ENCODE data around the gene IRF2. TPM values are rescaled to one million over a fixed set of nuclear protein-coding genes. Genes with fewer than 3 reads are reported as not detected.
A peak's percentile ranks its signal among the peaks of the same experiment; 100 is the strongest.

IRF2 gene
- polyA plus RNA-seq, 4 donors, result 23.3 to 38.6 (median 32.7) TPM

GRCh38 chr4:184460499-184461285 is 13.7 kb downstream of the IRF2 start:
- DNase-seq (no peak), FAIRE-seq (no peak)
- Histone ChIP-seq H3K4me3 (ENCODE audit: low read depth in 1 of 3, low read length in 3 of 3) (no peak overlapping the region), H3K4me1 (ENCODE audit: control insufficient read depth in 3 of 3, insufficient read depth in 2 of 3, low read depth in 1 of 3, low read length in 2 of 3) (peaks cover 2 to 12% (median 4%) of the 10 kb centered on the region in 3 donors), H3K9me3 (ENCODE audit: control insufficient read depth in 2 of 2, insufficient read depth in 1 of 2, low read depth in 1 of 2, low read length in 1 of 2) (no peaks in the 10 kb centered on the region), H3K36me3 (ENCODE audit: control insufficient read depth in 3 of 3, insufficient read depth in 2 of 3, low read depth in 1 of 3, low read length in 3 of 3) (peaks cover 0 to 22% (median 3%) of the 10 kb centered on the region in 3 donors), H3K27ac (ENCODE audit: low read depth in 1 of 3, low read length in 2 of 3) (no peak overlapping the region), H3K27me3 (ENCODE audit: control insufficient read depth in 3 of 3, insufficient read depth in 3 of 3, low read length in 3 of 3) (no peaks in the 10 kb centered on the region)
- WGBS, 3 donors, result 73 to 86% (median 83%) methylated on average over 13 of the region's 13 CpGs

GRCh38 chr4:184459413-184459812 is 14.9 kb downstream of the IRF2 start:
- no peak for DNase-seq
- 81 to 90% (median 84%) methylated on average over 3 of the region's 3 CpGs for WGBS, 3 donors
- Histone ChIP-seq H3K27me3 (ENCODE audit: control insufficient read depth in 3 of 3, insufficient read depth in 3 of 3, low read length in 3 of 3) (no peaks in the 10 kb centered on the region), H3K27ac (ENCODE audit: low read depth in 1 of 3, low read length in 2 of 3) (no peak overlapping the region), H3K4me3 (ENCODE audit: low read depth in 1 of 3, low read length in 3 of 3) (no peak overlapping the region), H3K9me3 (ENCODE audit: control insufficient read depth in 2 of 2, insufficient read depth in 1 of 2, low read depth in 1 of 2, low read length in 1 of 2) (no peaks in the 10 kb centered on the region), H3K36me3 (ENCODE audit: control insufficient read depth in 3 of 3, insufficient read depth in 2 of 3, low read depth in 1 of 3, low read length in 3 of 3) (peaks cover 0 to 20% (median 3%) of the 10 kb centered on the region in 3 donors), H3K4me1 (ENCODE audit: control insufficient read depth in 3 of 3, insufficient read depth in 2 of 3, low read depth in 1 of 3, low read length in 2 of 3) (peaks cover 3 to 12% (median 4%) of the 10 kb centered on the region in 3 donors)
- FAIRE-seq, result no peak

DNA sequence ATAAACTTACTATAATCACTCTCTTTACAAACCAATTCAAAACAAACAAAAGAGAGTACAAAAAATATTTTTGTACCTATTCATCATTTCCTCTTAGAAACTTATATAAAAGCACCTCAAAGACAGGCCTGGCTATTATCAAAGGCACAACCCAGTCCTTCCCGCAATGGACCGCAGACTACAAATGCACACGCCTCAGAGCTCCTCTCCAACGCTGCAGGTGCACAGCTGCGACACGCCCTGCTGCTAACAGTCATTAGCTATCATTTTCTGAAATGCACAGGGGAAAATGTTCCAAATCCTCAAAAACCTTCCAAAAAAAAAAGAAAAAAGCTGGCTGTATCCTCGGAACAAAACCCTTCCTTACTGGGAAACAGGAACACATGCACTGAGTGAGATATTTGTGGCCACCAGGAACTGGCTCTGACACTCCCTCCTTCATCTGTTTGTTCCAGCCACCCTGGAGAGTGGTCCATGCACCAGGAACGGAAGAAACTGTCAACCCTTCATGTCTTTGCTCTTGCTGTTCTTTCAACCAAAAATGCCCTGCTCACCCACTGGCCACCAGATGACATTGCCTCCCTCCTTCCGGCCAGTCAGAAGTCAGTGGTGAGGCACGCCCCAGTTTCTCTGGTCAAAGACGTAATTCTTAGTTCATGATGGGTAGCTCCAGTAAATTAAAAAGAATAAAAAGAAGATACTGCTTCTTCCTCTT is 16.7 kb downstream of the IRF2 start:
- no peak for FAIRE-seq
- H3K4me1 ChIP-seq (ENCODE audit: control insufficient read depth in 3 of 3, insufficient read depth in 2 of 3, low read depth in 1 of 3, low read length in 2 of 3), result peaks cover 6 to 18% (median 7%) of the 10 kb centered on the region in 3 donors

DNA sequence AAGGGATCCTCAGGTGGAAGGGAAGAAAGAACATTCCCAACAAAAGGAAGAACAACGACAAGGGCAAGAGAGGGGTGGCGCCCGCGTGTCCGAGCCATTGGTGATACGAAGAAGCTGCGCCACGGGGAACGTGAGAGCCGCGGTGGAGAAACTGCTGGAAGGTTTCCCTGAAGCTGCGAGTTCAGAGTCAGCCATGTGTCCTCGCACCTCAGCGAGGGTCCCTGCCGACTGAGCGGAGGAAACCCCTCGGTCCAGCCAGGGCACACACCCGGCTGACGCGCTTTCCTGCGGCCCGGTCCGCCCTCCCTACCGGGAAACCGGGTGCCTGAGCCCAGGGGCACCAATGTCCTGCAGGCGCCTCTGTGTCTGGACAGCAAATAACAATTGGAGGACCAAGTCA is 18.0 kb downstream of the IRF2 start:
- Histone ChIP-seq H3K4me1 (ENCODE audit: control insufficient read depth in 3 of 3, insufficient read depth in 2 of 3, low read depth in 1 of 3, low read length in 2 of 3) (peaks cover 5 to 13% (median 7%) of the 10 kb centered on the region in 3 donors), H3K36me3 (ENCODE audit: control insufficient read depth in 3 of 3, insufficient read depth in 2 of 3, low read depth in 1 of 3, low read length in 3 of 3) (peaks cover 0 to 29% (median 3%) of the 10 kb centered on the region in 3 donors), H3K27ac (ENCODE audit: low read depth in 1 of 3, low read length in 2 of 3) (peak overlapping the region in 1 of 3 donors; percentile 5), H3K9me3 (ENCODE audit: control insufficient read depth in 2 of 2, insufficient read depth in 1 of 2, low read depth in 1 of 2, low read length in 1 of 2) (no peaks in the 10 kb centered on the region), H3K27me3 (ENCODE audit: control insufficient read depth in 3 of 3, insufficient read depth in 3 of 3, low read length in 3 of 3) (no peaks in the 10 kb centered on the region), H3K4me3 (ENCODE audit: low read depth in 1 of 3, low read length in 3 of 3) (no peak overlapping the region)
- FAIRE-seq (no peak), DNase-seq (no peak)
- WGBS, 3 donors, result 97 to 98% (median 98%) methylated on average over 25 to 26 of the region's 26 CpGs

More for the DNA sequence above, 16.7 kb downstream of the IRF2 start:
- Histone ChIP-seq H3K4me3 (ENCODE audit: low read depth in 1 of 3, low read length in 3 of 3) (no peak overlapping the region), H3K9me3 (ENCODE audit: control insufficient read depth in 2 of 2, insufficient read depth in 1 of 2, low read depth in 1 of 2, low read length in 1 of 2) (no peaks in the 10 kb centered on the region), H3K27ac (ENCODE audit: low read depth in 1 of 3, low read length in 2 of 3) (peak overlapping the region in 1 of 3 donors; percentile 47), H3K27me3 (ENCODE audit: control insufficient read depth in 3 of 3, insufficient read depth in 3 of 3, low read length in 3 of 3) (no peaks in the 10 kb centered on the region), H3K36me3 (ENCODE audit: control insufficient read depth in 3 of 3, insufficient read depth in 2 of 3, low read depth in 1 of 3, low read length in 3 of 3) (peaks cover 0 to 23% (median 3%) of the 10 kb centered on the region in 3 donors)
- DNase-seq, result peak in 1 of 2 donors; percentile 43
- 41 to 55% (median 46%) methylated on average over 11 of the region's 11 CpGs for WGBS, 3 donors

GRCh38 chr4:184455299-184455698 is 19.1 kb downstream of the IRF2 start:
- Histone ChIP-seq H3K4me3 (ENCODE audit: low read depth in 1 of 3, low read length in 3 of 3) (no peak overlapping the region), H3K36me3 (ENCODE audit: control insufficient read depth in 3 of 3, insufficient read depth in 2 of 3, low read depth in 1 of 3, low read length in 3 of 3) (peaks cover 0 to 29% (median 3%) of the 10 kb centered on the region in 3 donors), H3K27ac (ENCODE audit: low read depth in 1 of 3, low read length in 2 of 3) (no peak overlapping the region), H3K4me1 (ENCODE audit: control insufficient read depth in 3 of 3, insufficient read depth in 2 of 3, low read depth in 1 of 3, low read length in 2 of 3) (peaks cover 7 to 17% (median 11%) of the 10 kb centered on the region in 3 donors), H3K27me3 (ENCODE audit: control insufficient read depth in 3 of 3, insufficient read depth in 3 of 3, low read length in 3 of 3) (no peaks in the 10 kb centered on the region), H3K9me3 (ENCODE audit: control insufficient read depth in 2 of 2, insufficient read depth in 1 of 2, low read depth in 1 of 2, low read length in 1 of 2) (no peaks in the 10 kb centered on the region)
- WGBS, 3 donors, result 74 to 87% (median 84%) methylated on average over 6 to 7 of the region's 7 CpGs
- DNase-seq, result no peak
- no peak for FAIRE-seq

DNA sequence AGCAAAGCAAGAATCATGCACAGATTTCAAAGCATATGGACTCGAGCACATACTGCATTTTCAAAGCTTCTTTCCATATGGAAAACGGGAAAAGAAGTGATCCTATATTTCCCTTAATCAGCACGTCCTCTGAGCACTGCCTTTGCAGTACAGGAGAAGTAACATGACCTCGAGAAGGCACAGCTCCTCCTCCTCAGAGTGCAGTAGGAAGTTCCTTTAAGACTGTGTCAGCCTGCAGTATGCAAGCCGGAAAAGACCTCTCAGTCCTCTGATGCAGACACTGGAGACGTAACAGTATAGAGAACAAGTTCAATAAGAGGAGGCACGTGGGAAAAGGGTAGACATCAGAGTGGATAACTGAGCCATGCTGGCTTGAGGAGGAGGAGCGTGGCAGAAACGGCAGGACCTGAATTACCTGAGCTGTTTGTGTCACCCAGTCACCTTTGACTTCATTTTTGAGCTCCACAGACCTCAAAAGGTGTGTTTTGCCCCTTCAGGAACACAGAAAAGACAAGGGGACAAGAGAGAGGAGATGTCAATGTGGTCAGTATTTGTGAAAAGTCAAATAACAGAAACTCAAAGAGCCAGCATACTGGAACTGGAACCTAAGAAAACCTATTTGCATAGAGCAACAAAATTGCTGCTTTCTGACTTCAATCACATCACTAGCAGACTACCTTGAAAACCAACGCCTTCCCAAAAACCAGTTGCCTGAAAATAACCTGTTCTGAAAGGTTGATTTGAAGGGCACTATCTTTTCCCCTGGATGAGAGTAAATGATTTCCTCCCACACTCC is 20.8 kb downstream of the IRF2 start:
- Histone ChIP-seq H3K4me3 (ENCODE audit: low read depth in 1 of 3, low read length in 3 of 3) (no peak overlapping the region), H3K27ac (ENCODE audit: low read depth in 1 of 3, low read length in 2 of 3) (peak overlapping the region; percentile 38 to 89 (median 58)), H3K4me1 (ENCODE audit: control insufficient read depth in 3 of 3, insufficient read depth in 2 of 3, low read depth in 1 of 3, low read length in 2 of 3) (peaks cover 7 to 26% (median 17%) of the 10 kb centered on the region in 3 donors), H3K27me3 (ENCODE audit: control insufficient read depth in 3 of 3, insufficient read depth in 3 of 3, low read length in 3 of 3) (no peaks in the 10 kb centered on the region), H3K36me3 (ENCODE audit: control insufficient read depth in 3 of 3, insufficient read depth in 2 of 3, low read depth in 1 of 3, low read length in 3 of 3) (peaks cover 0 to 39% (median 0%) of the 10 kb centered on the region in 3 donors), H3K9me3 (ENCODE audit: control insufficient read depth in 2 of 2, insufficient read depth in 1 of 2, low read depth in 1 of 2, low read length in 1 of 2) (no peaks in the 10 kb centered on the region)
- WGBS, 3 donors, result 6 to 8% (median 7%) methylated on average over 10 of the region's 10 CpGs
- DNase-seq (peak; percentile 58 to 73), FAIRE-seq (no peak)

- no peak for DNase-seq
- no peak overlapping the region for H3K27ac ChIP-seq (ENCODE audit: low read depth in 1 of 3, low read length in 2 of 3)
- peaks cover 0 to 37% (median 0%) of the 10 kb centered on the region in 3 donors for H3K36me3 ChIP-seq (ENCODE audit: control insufficient read depth in 3 of 3, insufficient read depth in 2 of 3, low read depth in 1 of 3, low read length in 3 of 3)
- H3K9me3 ChIP-seq (ENCODE audit: control insufficient read depth in 2 of 2, insufficient read depth in 1 of 2, low read depth in 1 of 2, low read length in 1 of 2), result no peaks in the 10 kb centered on the region
- no peak for FAIRE-seq
- H3K4me1 ChIP-seq (ENCODE audit: control insufficient read depth in 3 of 3, insufficient read depth in 2 of 3, low read depth in 1 of 3, low read length in 2 of 3), result peaks cover 6 to 24% (median 23%) of the 10 kb centered on the region in 3 donors
- no peak overlapping the region for H3K4me3 ChIP-seq (ENCODE audit: low read depth in 1 of 3, low read length in 3 of 3)
- no peaks in the 10 kb centered on the region for H3K27me3 ChIP-seq (ENCODE audit: control insufficient read depth in 3 of 3, insufficient read depth in 3 of 3, low read length in 3 of 3)
Observed at GRCh38 chr4:184452740-184453139, 21.6 kb downstream of the IRF2 start.

- no peaks in the 10 kb centered on the region for H3K27me3 ChIP-seq (ENCODE audit: control insufficient read depth in 3 of 3, insufficient read depth in 3 of 3, low read length in 3 of 3)
- peaks cover 4 to 23% (median 21%) of the 10 kb centered on the region in 3 donors for H3K4me1 ChIP-seq (ENCODE audit: control insufficient read depth in 3 of 3, insufficient read depth in 2 of 3, low read depth in 1 of 3, low read length in 2 of 3)
- DNase-seq (no peak), FAIRE-seq (no peak)
- no peak overlapping the region for H3K4me3 ChIP-seq (ENCODE audit: low read depth in 1 of 3, low read length in 3 of 3)
- H3K36me3 ChIP-seq (ENCODE audit: control insufficient read depth in 3 of 3, insufficient read depth in 2 of 3, low read depth in 1 of 3, low read length in 3 of 3), result peaks cover 0 to 35% (median 0%) of the 10 kb centered on the region in 3 donors
- no peaks in the 10 kb centered on the region for H3K9me3 ChIP-seq (ENCODE audit: control insufficient read depth in 2 of 2, insufficient read depth in 1 of 2, low read depth in 1 of 2, low read length in 1 of 2)
- H3K27ac ChIP-seq (ENCODE audit: low read depth in 1 of 3, low read length in 2 of 3), result peak overlapping the region in 1 of 3 donors; percentile 28
Observed at GRCh38 chr4:184451726-184452125, 22.6 kb downstream of the IRF2 start.

Measured in small intestine (tissue), 7 donors.